Measurements from ENCODE around the gene QRFPR. TPM values are rescaled to one million over a fixed set of nuclear protein-coding genes. Genes with fewer than 3 reads are reported as not detected.
"Not testable (repeated sequence)": the region's sequence is repeated elsewhere in the genome, so short reads cannot be mapped to it uniquely, and the experiment has no call there.

Gene QRFPR
- total RNA-seq (under 1 TPM in 1 of 2 donors, not detected in 1; 0.71 TPM), polyA plus RNA-seq (not detected)
- long read RNA-seq, donor 1, partial matches to known transcripts: 0 of 5 reads
- long read RNA-seq, donor 1, other reads (novel, unspliced or antisense): 3 of 5 reads
- long read RNA-seq, donor 2: 0 reads

DNA sequence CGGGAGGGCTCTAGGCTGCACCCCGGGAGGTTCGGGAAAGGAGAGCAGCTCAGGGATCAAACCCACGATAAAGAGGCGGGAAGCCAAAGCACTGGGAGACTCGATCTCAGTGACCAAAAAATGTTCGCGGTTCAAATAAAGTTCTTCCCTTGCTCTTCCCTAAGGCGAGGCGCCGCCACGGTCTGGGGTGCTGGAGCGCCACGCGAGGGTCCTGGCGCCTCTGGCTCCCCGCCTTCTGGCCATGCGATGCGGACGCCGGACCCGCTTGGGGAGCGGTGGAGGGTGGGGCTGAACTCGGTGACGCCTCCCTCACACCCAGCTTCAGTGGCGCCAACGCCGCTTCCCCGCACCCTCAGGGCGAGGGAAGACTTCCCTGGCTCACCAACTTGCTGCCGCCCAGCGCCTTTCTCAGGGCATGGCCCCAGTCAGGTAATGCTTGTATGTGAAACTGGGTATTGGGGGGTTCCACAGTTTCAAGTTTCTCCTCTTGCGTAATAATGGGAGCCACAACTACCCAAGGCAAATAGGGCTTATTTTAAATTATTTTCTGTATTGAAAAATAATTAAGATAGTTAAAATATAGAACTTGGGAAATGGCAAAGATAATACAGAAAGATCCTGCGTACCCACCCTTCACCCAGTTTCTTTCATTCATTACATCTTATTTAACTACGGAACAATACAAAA lies at the start of gene QRFPR:
Gene QRFPR, minus strand, starts transcription at position 243 of the 687 bp plus-strand sequence. CDS start 371 bp downstream, outside the sequence.
- intact Hi-C loops (cut with DNase I): no loop called here
- Histone ChIP-seq H3K27me3 (ENCODE audit: control insufficient read depth in 1 of 2, insufficient read depth in 2 of 2, low read length in 1 of 2) (peaks cover 0 to 1% of the 10 kb centered on the region in 2 donors), H3K4me3 (ENCODE audit: low read length in 2 of 2) (no peak within 1 kb of the TSS), H3K36me3 (ENCODE audit: control insufficient read depth in 1 of 2, insufficient read depth in 2 of 2, low read length in 1 of 2) (no peaks in the 10 kb centered on the region), H3K9me3 (ENCODE audit: control insufficient read depth, low read length) (no peaks in the 10 kb centered on the region), H3K27ac (ENCODE audit: low read depth in 1 of 2, low read length in 2 of 2) (no peak within 1 kb of the TSS), H3K4me1 (ENCODE audit: control insufficient read depth in 1 of 2, insufficient read depth in 2 of 2, low read length in 2 of 2) (no peaks in the 10 kb centered on the region)
- 8% methylated on average over 34 to 35 of the region's 35 CpGs for WGBS, 2 donors
- ATAC-seq (ENCODE audit: low FRiP score): peak; percentile 46
- no peak for DNase-seq

DNA sequence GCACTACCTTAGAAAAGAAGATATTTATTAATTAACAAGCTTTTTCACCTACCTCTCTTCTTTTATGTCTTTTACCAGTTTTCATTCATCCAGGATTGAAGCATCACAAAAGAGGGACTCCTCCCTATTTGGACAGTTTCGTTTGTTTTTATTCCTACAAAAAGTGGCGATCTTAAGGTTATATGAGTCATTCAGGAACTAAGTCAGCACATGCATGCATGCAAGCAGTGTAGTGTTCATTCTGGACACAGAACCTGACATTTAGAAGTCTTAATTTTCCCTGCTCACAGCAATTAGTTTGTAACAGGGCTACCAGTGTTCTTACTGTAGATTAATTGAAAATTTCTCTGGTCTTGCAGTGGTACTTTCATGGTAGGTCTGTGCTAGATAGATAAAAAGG lies 47.9 kb upstream of the QRFPR start:
- H3K4me1 ChIP-seq (ENCODE audit: control insufficient read depth in 1 of 2, insufficient read depth in 2 of 2, low read length in 2 of 2): no peaks in the 10 kb centered on the region
- DNase-seq: no peak

DNA sequence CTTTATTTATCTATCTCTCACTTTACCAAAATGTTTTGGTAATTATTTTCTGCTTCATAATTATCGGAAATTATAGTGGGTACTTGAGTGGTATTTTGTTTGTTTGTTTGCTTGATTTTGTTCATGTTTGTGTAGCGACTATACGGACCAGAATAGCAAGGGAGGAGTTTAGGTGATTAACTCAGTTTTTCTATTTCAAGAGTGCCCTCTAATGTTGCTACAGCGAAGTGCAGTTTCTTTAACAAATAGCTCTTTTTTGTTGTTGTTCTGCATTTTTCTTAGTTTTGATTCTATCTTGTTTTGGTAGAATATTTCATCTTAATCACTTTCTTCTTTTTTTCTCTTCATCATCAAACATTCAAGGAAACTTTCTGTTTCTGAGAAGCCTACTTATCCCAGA lies 40.8 kb upstream of the QRFPR start:
- H3K4me1 ChIP-seq (ENCODE audit: control insufficient read depth in 1 of 2, insufficient read depth in 2 of 2, low read length in 2 of 2): no peaks in the 10 kb centered on the region
- no peak overlapping the region for H3K4me3 ChIP-seq (ENCODE audit: low read length in 2 of 2)
- ATAC-seq (ENCODE audit: low FRiP score) (no peak), DNase-seq (no peak)
- H3K36me3 ChIP-seq (ENCODE audit: control insufficient read depth in 1 of 2, insufficient read depth in 2 of 2, low read length in 1 of 2): no peaks in the 10 kb centered on the region
- intact Hi-C loops (cut with DNase I): no loop called here
- no peak overlapping the region for H3K27ac ChIP-seq (ENCODE audit: low read depth in 1 of 2, low read length in 2 of 2)
- 51 to 58% methylated on average over 4 of the region's 4 CpGs for WGBS, 2 donors
- no peaks in the 10 kb centered on the region for H3K9me3 ChIP-seq (ENCODE audit: control insufficient read depth, low read length)
- no peaks in the 10 kb centered on the region for H3K27me3 ChIP-seq (ENCODE audit: control insufficient read depth in 1 of 2, insufficient read depth in 2 of 2, low read length in 1 of 2)

More for the DNA sequence above, 47.9 kb upstream of the QRFPR start:
- no peak overlapping the region for H3K4me3 ChIP-seq (ENCODE audit: low read length in 2 of 2)
- no peaks in the 10 kb centered on the region for H3K27me3 ChIP-seq (ENCODE audit: control insufficient read depth in 1 of 2, insufficient read depth in 2 of 2, low read length in 1 of 2)
- no peaks in the 10 kb centered on the region for H3K36me3 ChIP-seq (ENCODE audit: control insufficient read depth in 1 of 2, insufficient read depth in 2 of 2, low read length in 1 of 2)
- H3K27ac ChIP-seq (ENCODE audit: low read depth in 1 of 2, low read length in 2 of 2): no peak overlapping the region
- ATAC-seq (ENCODE audit: low FRiP score): no peak
- H3K9me3 ChIP-seq (ENCODE audit: control insufficient read depth, low read length): no peaks in the 10 kb centered on the region
- intact Hi-C loops (cut with DNase I): no loop called here
- WGBS, 2 donors: 52% methylated on average over 2 of the region's 2 CpGs

DNA sequence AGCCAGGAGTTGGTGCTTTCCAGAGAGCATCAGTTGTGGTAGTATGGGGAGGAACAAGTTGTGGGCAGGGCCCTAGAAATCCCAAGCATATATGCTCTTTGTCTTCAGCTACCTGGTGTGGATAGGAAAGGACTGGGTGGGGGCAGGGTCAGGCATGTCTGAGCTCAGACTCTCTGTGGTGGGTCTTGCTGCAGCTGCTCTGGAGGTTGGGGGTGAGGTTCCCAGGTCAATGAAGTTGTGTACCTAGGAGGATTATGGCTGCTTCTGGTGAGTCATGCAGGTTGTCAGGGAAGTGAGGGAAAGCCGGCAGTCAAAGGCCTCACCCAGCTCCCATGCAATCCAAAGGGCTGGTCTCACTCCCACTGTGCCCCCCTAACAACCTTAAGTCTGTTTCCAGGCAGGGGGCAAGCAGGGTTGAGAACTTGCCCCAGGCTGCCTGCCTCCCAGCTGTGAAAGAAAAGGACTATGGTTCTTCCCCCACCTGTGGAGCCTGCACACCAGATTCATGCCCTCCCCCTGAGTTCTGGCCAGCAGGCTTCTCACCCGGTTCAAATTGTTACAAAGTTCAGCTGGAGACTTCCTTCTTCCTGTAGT lies 30.4 kb upstream of the QRFPR start:
- intact Hi-C loops (cut with DNase I): no loop called here
- no peak overlapping the region for H3K4me3 ChIP-seq (ENCODE audit: low read length in 2 of 2)
- 54 to 62% methylated on average over 2 of the region's 2 CpGs for WGBS, 2 donors
- H3K4me1 ChIP-seq (ENCODE audit: control insufficient read depth in 1 of 2, insufficient read depth in 2 of 2, low read length in 2 of 2): no peaks in the 10 kb centered on the region
- no peaks in the 10 kb centered on the region for H3K27me3 ChIP-seq (ENCODE audit: control insufficient read depth in 1 of 2, insufficient read depth in 2 of 2, low read length in 1 of 2)
- no peaks in the 10 kb centered on the region for H3K9me3 ChIP-seq (ENCODE audit: control insufficient read depth, low read length)
- no peaks in the 10 kb centered on the region for H3K36me3 ChIP-seq (ENCODE audit: control insufficient read depth in 1 of 2, insufficient read depth in 2 of 2, low read length in 1 of 2)
- no peak overlapping the region for H3K27ac ChIP-seq (ENCODE audit: low read depth in 1 of 2, low read length in 2 of 2)
- no peak for DNase-seq
- ATAC-seq (ENCODE audit: low FRiP score): no peak

DNA sequence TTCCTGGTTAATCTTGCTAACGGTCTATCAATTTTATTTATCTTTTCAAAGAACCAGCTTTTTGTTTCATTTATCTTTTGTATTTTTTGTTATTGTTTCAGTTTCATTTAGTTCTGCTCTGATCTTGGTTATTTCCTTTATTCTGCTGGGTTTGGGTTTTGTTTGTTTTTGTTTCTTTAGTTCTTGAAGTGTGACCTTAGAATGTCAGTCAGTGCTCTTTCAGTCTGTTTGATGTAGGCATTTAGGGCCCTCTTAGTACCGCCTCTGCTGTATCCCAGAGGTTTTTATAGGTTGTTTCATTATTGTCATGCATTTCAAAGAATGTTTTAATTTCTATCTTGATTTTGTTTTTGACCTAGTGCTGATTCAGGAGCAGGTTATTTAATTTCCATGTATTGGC lies 27.7 kb upstream of the QRFPR start:
- H3K9me3 ChIP-seq (ENCODE audit: control insufficient read depth, low read length); ATAC-seq (ENCODE audit: low FRiP score); DNase-seq; H3K4me1 ChIP-seq (ENCODE audit: control insufficient read depth in 1 of 2, insufficient read depth in 2 of 2, low read length in 2 of 2); H3K36me3 ChIP-seq (ENCODE audit: control insufficient read depth in 1 of 2, insufficient read depth in 2 of 2, low read length in 1 of 2); intact Hi-C loops (cut with DNase I); H3K27me3 ChIP-seq (ENCODE audit: control insufficient read depth in 1 of 2, insufficient read depth in 2 of 2, low read length in 1 of 2); H3K27ac ChIP-seq (ENCODE audit: low read depth in 1 of 2, low read length in 2 of 2); H3K4me3 ChIP-seq (ENCODE audit: low read length in 2 of 2): not testable (repeated sequence)
- 18 to 45% methylated on average over 2 of the region's 2 CpGs for WGBS, 2 donors

DNA sequence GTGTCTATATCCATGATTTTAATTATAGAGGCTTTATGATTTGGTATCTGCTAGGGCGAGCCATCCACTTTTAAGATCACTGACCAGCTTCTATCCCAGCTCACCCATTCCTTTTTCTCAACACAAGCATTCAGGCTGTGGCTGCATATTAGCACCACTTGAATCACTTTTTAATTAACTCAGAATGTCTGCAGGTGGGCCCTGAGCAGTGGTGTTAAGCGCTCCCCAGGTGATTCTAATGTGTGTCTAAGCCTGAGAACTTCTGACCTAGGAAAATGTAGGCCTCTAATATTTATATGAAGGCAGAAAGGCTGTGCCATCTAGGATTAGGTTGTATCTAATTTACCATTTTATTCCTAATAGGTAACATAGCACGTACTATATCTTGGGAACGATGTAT lies 19.8 kb upstream of the QRFPR start:
- H3K27ac ChIP-seq (ENCODE audit: low read depth in 1 of 2, low read length in 2 of 2): no peak overlapping the region
- no peaks in the 10 kb centered on the region for H3K9me3 ChIP-seq (ENCODE audit: control insufficient read depth, low read length)
- DNase-seq (no peak), ATAC-seq (ENCODE audit: low FRiP score) (no peak)
- WGBS, 2 donors: 88 to 93% methylated on average over 4 of the region's 4 CpGs
- no peak overlapping the region for H3K4me3 ChIP-seq (ENCODE audit: low read length in 2 of 2)
- H3K36me3 ChIP-seq (ENCODE audit: control insufficient read depth in 1 of 2, insufficient read depth in 2 of 2, low read length in 1 of 2): no peaks in the 10 kb centered on the region
- no peaks in the 10 kb centered on the region for H3K27me3 ChIP-seq (ENCODE audit: control insufficient read depth in 1 of 2, insufficient read depth in 2 of 2, low read length in 1 of 2)
- H3K4me1 ChIP-seq (ENCODE audit: control insufficient read depth in 1 of 2, insufficient read depth in 2 of 2, low read length in 2 of 2): no peaks in the 10 kb centered on the region
- intact Hi-C loops (cut with DNase I): no loop called here

DNA sequence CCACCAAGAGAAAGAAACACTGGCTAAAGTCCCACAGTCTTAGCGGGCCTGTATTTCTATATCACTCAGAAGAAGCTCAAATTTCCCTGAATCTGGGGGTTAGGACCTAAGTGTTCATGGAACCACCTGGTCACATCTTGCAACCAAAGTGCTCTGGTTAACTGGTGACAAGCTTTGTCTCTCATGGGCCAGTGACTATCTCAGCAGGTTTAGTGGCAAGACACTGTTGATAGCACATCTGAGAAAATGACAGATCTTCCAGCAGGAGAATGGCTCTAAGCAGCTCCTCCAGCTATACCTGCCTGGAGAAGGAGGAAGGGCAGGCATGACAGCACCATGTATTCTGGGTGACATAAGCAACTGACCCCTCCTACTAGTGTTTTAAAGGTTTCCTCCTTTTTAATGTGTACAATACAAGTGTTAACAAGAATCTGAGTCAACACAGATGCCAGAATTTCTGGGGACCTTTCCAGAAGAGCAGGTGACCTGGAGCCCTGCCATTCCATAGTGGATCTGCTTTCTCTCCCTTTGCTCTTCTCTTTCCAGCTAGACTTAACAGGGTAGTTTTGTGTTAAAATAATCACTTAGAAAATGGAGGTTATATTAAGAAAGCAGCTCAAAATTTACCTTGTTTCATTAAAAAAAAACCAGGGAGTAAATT lies 17.3 kb upstream of the QRFPR start:
- Histone ChIP-seq H3K36me3 (ENCODE audit: control insufficient read depth in 1 of 2, insufficient read depth in 2 of 2, low read length in 1 of 2) (no peaks in the 10 kb centered on the region), H3K9me3 (ENCODE audit: control insufficient read depth, low read length) (no peaks in the 10 kb centered on the region), H3K4me1 (ENCODE audit: control insufficient read depth in 1 of 2, insufficient read depth in 2 of 2, low read length in 2 of 2) (no peaks in the 10 kb centered on the region), H3K27me3 (ENCODE audit: control insufficient read depth in 1 of 2, insufficient read depth in 2 of 2, low read length in 1 of 2) (no peaks in the 10 kb centered on the region), H3K27ac (ENCODE audit: low read depth in 1 of 2, low read length in 2 of 2) (no peak overlapping the region), H3K4me3 (ENCODE audit: low read length in 2 of 2) (no peak overlapping the region)
- 60 to 71% methylated on average over 1 of the region's 1 CpG for WGBS, 2 donors
- intact Hi-C loops (cut with DNase I): no loop called here
- ATAC-seq (ENCODE audit: low FRiP score): no peak
- DNase-seq: no peak

DNA sequence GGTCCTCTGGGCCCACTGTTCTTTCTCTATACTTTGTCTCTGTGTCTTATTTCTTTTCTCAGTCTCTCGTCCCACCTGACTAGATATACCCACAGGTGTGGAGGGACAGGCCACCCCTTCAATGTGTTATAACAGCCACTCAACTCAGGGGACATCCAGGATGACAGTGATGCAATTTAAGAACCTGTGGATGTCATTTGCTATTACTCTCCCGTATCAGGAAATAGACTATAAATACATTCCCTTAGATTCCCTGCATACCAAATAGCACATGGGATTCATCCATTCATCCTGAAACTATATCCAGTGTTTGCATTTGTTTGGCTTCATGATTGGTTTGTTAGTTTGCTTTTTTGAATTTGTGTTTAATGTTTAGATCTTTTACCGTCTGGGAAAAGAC lies 16.6 kb upstream of the QRFPR start:
- no peaks in the 10 kb centered on the region for H3K4me1 ChIP-seq (ENCODE audit: control insufficient read depth in 1 of 2, insufficient read depth in 2 of 2, low read length in 2 of 2)
- H3K9me3 ChIP-seq (ENCODE audit: control insufficient read depth, low read length): no peaks in the 10 kb centered on the region
- no peaks in the 10 kb centered on the region for H3K27me3 ChIP-seq (ENCODE audit: control insufficient read depth in 1 of 2, insufficient read depth in 2 of 2, low read length in 1 of 2)
- H3K27ac ChIP-seq (ENCODE audit: low read depth in 1 of 2, low read length in 2 of 2): no peak overlapping the region
- WGBS, 2 donors: 12 to 39% methylated on average over 3 of the region's 3 CpGs
- ATAC-seq (ENCODE audit: low FRiP score): no peak
- no peak for DNase-seq
- H3K4me3 ChIP-seq (ENCODE audit: low read length in 2 of 2): no peak overlapping the region
- intact Hi-C loops (cut with DNase I): no loop called here
- H3K36me3 ChIP-seq (ENCODE audit: control insufficient read depth in 1 of 2, insufficient read depth in 2 of 2, low read length in 1 of 2): no peaks in the 10 kb centered on the region
